Fibroblast of mammary gland (primary cell): ENCODE results near the gene LTO1.
A peak's percentile ranks its signal among the peaks of the same experiment; 100 is the strongest.

ENCODE experiments used
- DNase-seq: peaks from one replicate; pipeline ENCODE4 v3.0.0-alpha.2; 2010; ENCODE audit warnings: low read depth
- H3K4me3 ChIP-seq: 2 replicates; pipeline ENCODE4 v1.5.1; 2011; ENCODE audit warnings: low read depth, mild to moderate bottlenecking, low read length, moderate library complexity; ENCODE audit not compliant: control insufficient read depth
- CTCF ChIP-seq: conservative IDR thresholded peaks from 2 replicates; pipeline ENCODE4 v1.5.1; 2011; ENCODE audit warnings: low read depth, low read length, inconsistent platforms; ENCODE audit not compliant: control insufficient read depth, insufficient read depth

Gene LTO1

GRCh38 chr11:69686452-69686851 is 11.3 kb upstream of the LTO1 start:
- no peak overlapping the region for H3K4me3 ChIP-seq
- no peak for DNase-seq

DNA sequence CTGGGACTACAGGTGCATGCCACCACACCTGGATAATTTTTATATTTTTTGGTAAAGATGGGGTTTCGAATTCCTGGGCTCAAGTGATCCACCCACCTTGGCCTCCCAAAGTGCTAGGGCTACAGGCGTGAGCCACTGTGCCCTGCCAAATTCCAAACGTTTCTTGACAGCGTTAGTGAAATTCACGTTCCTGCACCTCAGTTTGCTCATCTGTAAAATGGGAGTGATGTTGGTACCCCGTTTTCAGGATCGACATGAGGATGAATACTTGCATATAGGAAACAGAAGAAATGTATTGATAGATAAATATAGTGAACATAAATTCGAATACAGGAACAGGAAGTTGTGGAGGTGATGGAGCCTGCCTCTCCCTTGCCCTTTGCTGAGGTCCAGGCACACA is 10.2 kb upstream of the LTO1 start:
- no peak overlapping the region for H3K4me3 ChIP-seq
- DNase-seq: no peak
- TF ChIP-seq CTCF: no peak

More at GRCh38 chr11:69686452-69686851, 11.3 kb upstream of the LTO1 start:
- no peak for TF ChIP-seq CTCF

DNA sequence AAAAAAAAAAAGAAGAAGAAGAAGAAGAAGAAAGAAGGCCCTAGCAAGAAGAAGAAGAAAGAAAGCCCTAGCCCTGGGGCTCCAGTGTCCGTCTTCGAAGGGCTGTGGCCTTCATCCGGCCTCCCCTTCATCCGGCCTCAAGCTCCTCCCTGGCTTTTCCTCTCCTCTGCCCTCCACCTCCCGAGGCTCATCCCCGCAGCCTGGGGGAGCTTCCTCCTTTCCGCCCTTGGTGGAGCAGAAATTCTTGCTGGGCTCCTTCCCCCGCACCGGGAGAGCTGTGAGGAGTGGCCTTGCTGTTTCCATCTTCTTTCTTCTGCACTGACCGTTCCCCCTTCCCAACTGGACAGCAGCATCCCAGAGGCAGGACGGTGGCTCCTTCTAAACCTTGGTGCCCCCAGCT is 9.5 kb upstream of the LTO1 start:
- no peak overlapping the region for H3K4me3 ChIP-seq
- DNase-seq: no peak
- TF ChIP-seq CTCF: no peak

- peak; percentile 30 for TF ChIP-seq CTCF
- H3K4me3 ChIP-seq: no peak overlapping the region
- no peak for DNase-seq
Observed at GRCh38 chr11:69683764-69684333, 8.7 kb upstream of the LTO1 start.

- no peak for TF ChIP-seq CTCF
- DNase-seq: no peak
- no peak overlapping the region for H3K4me3 ChIP-seq
Observed at GRCh38 chr11:69682681-69683326, 7.7 kb upstream of the LTO1 start.

GRCh38 chr11:69682221-69682620 is 7.1 kb upstream of the LTO1 start:
- no peak for TF ChIP-seq CTCF
- no peak for DNase-seq
- H3K4me3 ChIP-seq: no peak overlapping the region

GRCh38 chr11:69680688-69681087 is 5.5 kb upstream of the LTO1 start:
- TF ChIP-seq CTCF: no peak
- H3K4me3 ChIP-seq: no peak overlapping the region
- DNase-seq: no peak
